ENCODE results near the gene FNDC11. TPM values are rescaled to one million over a fixed set of nuclear protein-coding genes. Genes with fewer than 3 reads are reported as not detected.

FNDC11 gene
- polyA plus RNA-seq, 2 of the 4 experiments (the other 2 are of a cell fraction) = 0.14 to 0.18 TPM

GRCh38 chr20:63561624-63562396, 7.9 kb downstream of the FNDC11 start:
- H3K4me2 ChIP-seq = no peak overlapping the region
- no peak for FAIRE-seq
- H3K9me3 ChIP-seq = no peaks in the 10 kb centered on the region
- no peak for ATAC-seq
- no peak overlapping the region for H3K4me3 ChIP-seq
- CTCF ChIA-PET = interaction anchor here (1.1 to 7.6 kb wide), 3 partner anchors 24 to 70 kb away, joined by 4 to 49 read pairs (median 7); partner anchors contain the start of gene PTK6
- TF ChIP-seq NFE2L2 (conservative IDR thresholded peaks at IDR 0.05; ENCODE audit: low read length) (no peak), RARB (CRISPR knock-in tag; IDR thresholded peaks at IDR 0.05) (no peak), FOXS1 (CRISPR knock-in tag; IDR thresholded peaks at IDR 0.05) (no peak), TP53 (CRISPR knock-in tag; IDR thresholded peaks at IDR 0.05) (no peak), MYC (IDR thresholded peaks at IDR 0.05; ENCODE audit: borderline replicate concordance, low read length) (no peak), ESRRA (IDR thresholded peaks at IDR 0.05; ENCODE audit: borderline replicate concordance, low read length) (no peak), POLR2A (IDR thresholded peaks at IDR 0.05; ENCODE audit: low read length) (no peak), POLR2AphosphoS2 (conservative IDR thresholded peaks at IDR 0.05; ENCODE audit: low read length) (no peak), RCOR1 (IDR thresholded peaks at IDR 0.05; ENCODE audit: low read depth, low read length) (no peak), HEYL (CRISPR knock-in tag; IDR thresholded peaks at IDR 0.05) (no peak), MAZ (IDR thresholded peaks at IDR 0.05; ENCODE audit: borderline replicate concordance, low read depth, low read length) (no peak), HOXA7 (CRISPR knock-in tag; IDR thresholded peaks at IDR 0.05) (no peak), JUNB (IDR thresholded peaks at IDR 0.05) (no peak)
- TF ChIP-seq, protein P1, sequence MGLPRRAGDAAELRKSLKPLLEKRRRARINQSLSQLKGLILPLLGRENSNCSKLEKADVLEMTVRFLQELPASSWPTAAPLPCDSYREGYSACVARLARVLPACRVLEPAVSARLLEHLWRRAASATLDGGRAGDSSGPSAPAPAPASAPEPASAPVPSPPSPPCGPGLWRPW (IDR thresholded peaks at IDR 0.05) = no peak
- TF ChIP-seq, protein P2, sequence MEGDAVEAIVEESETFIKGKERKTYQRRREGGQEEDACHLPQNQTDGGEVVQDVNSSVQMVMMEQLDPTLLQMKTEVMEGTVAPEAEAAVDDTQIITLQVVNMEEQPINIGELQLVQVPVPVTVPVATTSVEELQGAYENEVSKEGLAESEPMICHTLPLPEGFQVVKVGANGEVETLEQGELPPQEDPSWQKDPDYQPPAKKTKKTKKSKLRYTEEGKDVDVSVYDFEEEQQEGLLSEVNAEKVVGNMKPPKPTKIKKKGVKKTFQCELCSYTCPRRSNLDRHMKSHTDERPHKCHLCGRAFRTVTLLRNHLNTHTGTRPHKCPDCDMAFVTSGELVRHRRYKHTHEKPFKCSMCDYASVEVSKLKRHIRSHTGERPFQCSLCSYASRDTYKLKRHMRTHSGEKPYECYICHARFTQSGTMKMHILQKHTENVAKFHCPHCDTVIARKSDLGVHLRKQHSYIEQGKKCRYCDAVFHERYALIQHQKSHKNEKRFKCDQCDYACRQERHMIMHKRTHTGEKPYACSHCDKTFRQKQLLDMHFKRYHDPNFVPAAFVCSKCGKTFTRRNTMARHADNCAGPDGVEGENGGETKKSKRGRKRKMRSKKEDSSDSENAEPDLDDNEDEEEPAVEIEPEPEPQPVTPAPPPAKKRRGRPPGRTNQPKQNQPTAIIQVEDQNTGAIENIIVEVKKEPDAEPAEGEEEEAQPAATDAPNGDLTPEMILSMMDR (IDR thresholded peaks at IDR 0.05) = no peak
- TF ChIP-seq, protein P3, sequence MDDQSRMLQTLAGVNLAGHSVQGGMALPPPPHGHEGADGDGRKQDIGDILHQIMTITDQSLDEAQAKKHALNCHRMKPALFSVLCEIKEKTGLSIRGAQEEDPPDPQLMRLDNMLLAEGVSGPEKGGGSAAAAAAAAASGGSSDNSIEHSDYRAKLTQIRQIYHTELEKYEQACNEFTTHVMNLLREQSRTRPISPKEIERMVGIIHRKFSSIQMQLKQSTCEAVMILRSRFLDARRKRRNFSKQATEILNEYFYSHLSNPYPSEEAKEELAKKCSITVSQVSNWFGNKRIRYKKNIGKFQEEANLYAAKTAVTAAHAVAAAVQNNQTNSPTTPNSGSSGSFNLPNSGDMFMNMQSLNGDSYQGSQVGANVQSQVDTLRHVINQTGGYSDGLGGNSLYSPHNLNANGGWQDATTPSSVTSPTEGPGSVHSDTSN (IDR thresholded peaks at IDR 0.05) = no peak
- TF ChIP-seq, protein P4, sequence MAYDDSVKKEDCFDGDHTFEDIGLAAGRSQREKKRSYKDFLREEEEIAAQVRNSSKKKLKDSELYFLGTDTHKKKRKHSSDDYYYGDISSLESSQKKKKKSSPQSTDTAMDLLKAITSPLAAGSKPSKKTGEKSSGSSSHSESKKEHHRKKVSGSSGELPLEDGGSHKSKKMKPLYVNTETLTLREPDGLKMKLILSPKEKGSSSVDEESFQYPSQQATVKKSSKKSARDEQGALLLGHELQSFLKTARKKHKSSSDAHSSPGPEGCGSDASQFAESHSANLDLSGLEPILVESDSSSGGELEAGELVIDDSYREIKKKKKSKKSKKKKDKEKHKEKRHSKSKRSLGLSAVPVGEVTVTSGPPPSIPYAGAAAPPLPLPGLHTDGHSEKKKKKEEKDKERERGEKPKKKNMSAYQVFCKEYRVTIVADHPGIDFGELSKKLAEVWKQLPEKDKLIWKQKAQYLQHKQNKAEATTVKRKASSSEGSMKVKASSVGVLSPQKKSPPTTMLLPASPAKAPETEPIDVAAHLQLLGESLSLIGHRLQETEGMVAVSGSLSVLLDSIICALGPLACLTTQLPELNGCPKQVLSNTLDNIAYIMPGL (CRISPR knock-in tag; IDR thresholded peaks at IDR 0.05; ENCODE audit: borderline replicate concordance) = no peak
- H3K4me1 ChIP-seq = no peaks in the 10 kb centered on the region
- no peak for DNase-seq (ENCODE audit: low read depth in 1 of 2, low spot score in 1 of 2)
- POLR2A ChIA-PET = interaction anchor here (0.6 to 0.7 kb wide), 2 partner anchors 11 to 12 kb away, joined by 3 to 7 read pairs; partner anchors contain the start of gene HELZ2
- no peak overlapping the region for H3K27ac ChIP-seq
- 75% methylated on average over 8 of the region's 36 CpGs for WGBS (ENCODE audit: missing lambda C conversion rate)

DNA sequence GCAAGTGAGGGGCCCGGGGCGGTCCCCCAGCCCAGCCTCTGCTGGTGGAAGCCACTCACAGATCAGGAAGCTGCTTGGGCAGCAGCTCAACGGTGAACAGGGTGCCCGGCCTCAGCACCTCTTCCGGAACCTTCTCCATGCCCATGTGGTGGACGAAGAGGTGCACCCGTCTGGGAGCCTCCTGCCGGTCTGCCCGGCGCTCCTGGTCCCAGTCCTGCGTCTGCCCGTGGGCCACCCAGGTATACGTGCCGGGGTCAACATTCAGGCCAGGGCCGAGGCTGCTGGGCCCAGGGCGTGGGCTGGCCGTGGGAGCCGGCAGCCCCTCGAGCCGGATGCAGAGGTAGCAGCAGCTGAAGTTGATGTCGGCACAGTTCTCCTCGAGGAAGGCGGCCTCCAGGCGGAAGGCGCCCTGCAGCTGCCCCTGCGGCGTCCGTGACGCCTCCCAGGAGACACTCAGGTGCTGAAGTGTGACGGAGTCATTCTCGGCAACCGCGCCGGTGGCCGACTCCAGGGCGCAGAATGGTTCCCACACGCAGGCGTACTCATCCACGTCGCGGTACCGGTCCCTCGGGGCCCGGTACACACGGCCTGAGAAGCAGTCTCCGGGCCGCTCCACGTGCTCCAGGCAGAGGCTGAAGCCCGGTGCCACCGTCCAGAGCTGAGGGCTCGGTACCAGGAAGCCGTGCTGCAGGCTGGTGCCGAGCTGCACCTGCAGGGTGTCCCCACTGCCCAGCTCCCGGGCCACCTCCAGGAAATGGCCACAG, 8.7 kb downstream of the FNDC11 start:
- ChIA-PET POLR2A (no interaction called here), CTCF (interaction anchor here (1.1 to 7.6 kb wide), 4 partner anchors 10 to 69 kb away, joined by 3 to 49 read pairs (median 6); partner anchors contain the start of gene PTK6)
- Histone ChIP-seq H3K9me3 (no peaks in the 10 kb centered on the region), H3K4me1 (no peaks in the 10 kb centered on the region), H3K4me2 (no peak overlapping the region), H3K4me3 (no peak overlapping the region), H3K27ac (no peak overlapping the region)
- no peak for DNase-seq (ENCODE audit: low read depth in 1 of 2, low spot score in 1 of 2)
- no peak for FAIRE-seq
- no peak for ATAC-seq
- WGBS (ENCODE audit: missing lambda C conversion rate) = 84% methylated on average over 31 of the region's 54 CpGs
- no peak for TF ChIP-seq RNF2 (IDR thresholded peaks at IDR 0.05; ENCODE audit: borderline replicate concordance, low read depth)
- no peak for TF ChIP-seq HOXA7 (CRISPR knock-in tag; IDR thresholded peaks at IDR 0.05)
- TF ChIP-seq FOSL2 (IDR thresholded peaks at IDR 0.05) = no peak
- no peak for TF ChIP-seq FOSL2 (CRISPR knock-in tag; IDR thresholded peaks at IDR 0.05)
- TF ChIP-seq ZNF302 (CRISPR knock-in tag; IDR thresholded peaks at IDR 0.05) = no peak
- no peak for TF ChIP-seq JUN (IDR thresholded peaks at IDR 0.05)
- no peak for TF ChIP-seq GATA3 (IDR thresholded peaks at IDR 0.05; ENCODE audit: borderline replicate concordance)
- TF ChIP-seq TFCP2L1 (CRISPR knock-in tag; IDR thresholded peaks at IDR 0.05) = no peak
- no peak for TF ChIP-seq SREBF2 (IDR thresholded peaks at IDR 0.05)
- TF ChIP-seq USF2 (IDR thresholded peaks at IDR 0.05) = no peak
- TF ChIP-seq MAZ (IDR thresholded peaks at IDR 0.05; ENCODE audit: borderline replicate concordance, low read depth, low read length) = no peak
- TF ChIP-seq BHLHE40 (IDR thresholded peaks at IDR 0.05; ENCODE audit: low read depth, low read length) = no peak
- TF ChIP-seq, protein P2 (IDR thresholded peaks at IDR 0.05) = no peak
- TF ChIP-seq MAX (IDR thresholded peaks at IDR 0.05) = no peak
